HT1080 (cell line): ENCODE results near the gene CYSLTR2. TPM values are rescaled to one million over a fixed set of nuclear protein-coding genes. Genes with fewer than 3 reads are reported as not detected.
A peak's percentile ranks its signal among the peaks of the same experiment; 100 is the strongest.

Experiments used
- DNase-seq: peaks from one replicate; pipeline ENCODE4 v3.0.0-alpha.2; 2015; ENCODE audit warnings: low read depth
- polyA plus RNA-seq, 2 experiments: library from polyadenylated mRNA; depleted of rRNA; stranded (reverse); fragments of >200 nt; gene quantifications; 2 replicates each; pipeline ENCODE4 v1.2.3, GENCODE V29; 2015
- total RNA-seq: library from RNA; depleted of rRNA; stranded (reverse); fragments of >200 nt; shearing (Covaris generic); gene quantifications from 2 replicates; pipeline ENCODE4 v1.2.3, GENCODE V29; 2014; rRNA removed

Gene CYSLTR2, protein sequence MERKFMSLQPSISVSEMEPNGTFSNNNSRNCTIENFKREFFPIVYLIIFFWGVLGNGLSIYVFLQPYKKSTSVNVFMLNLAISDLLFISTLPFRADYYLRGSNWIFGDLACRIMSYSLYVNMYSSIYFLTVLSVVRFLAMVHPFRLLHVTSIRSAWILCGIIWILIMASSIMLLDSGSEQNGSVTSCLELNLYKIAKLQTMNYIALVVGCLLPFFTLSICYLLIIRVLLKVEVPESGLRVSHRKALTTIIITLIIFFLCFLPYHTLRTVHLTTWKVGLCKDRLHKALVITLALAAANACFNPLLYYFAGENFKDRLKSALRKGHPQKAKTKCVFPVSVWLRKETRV
- not detected in 2 replicates for total RNA-seq
- polyA plus RNA-seq (2015; cell fraction: cytosol; rRNA removed) = not detected in 2 replicates
- not detected in 2 replicates for polyA plus RNA-seq (2015; cell fraction: nucleus; rRNA removed)

DNA sequence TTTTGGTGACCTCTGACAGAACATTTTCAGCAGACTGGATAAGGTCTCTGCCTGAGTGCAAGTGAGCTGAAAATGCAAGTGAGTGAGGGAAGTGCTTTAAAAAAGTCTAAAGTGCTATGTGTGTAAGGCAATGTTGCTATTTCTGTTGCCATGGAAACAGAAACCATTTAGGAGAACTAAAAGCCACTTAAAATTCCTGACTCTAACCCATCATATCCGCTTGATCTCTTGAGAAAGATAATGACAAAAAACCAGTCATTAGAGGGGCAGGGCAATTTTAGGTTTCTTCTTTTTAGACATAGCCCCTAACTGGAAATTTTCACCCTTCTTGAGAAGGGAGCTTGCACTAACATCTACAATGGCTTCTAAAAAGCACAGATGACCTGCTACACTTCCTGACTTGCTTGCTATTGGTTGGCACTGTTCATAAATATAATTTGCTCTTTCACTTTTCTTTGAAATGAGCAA, at the start of gene CYSLTR2:
TSS of gene CYSLTR2 (plus strand) at position 458 of the 468 bp plus-strand sequence. CDS start 52,889 bp downstream, outside the sequence.
- peak; percentile 67 for DNase-seq

DNA sequence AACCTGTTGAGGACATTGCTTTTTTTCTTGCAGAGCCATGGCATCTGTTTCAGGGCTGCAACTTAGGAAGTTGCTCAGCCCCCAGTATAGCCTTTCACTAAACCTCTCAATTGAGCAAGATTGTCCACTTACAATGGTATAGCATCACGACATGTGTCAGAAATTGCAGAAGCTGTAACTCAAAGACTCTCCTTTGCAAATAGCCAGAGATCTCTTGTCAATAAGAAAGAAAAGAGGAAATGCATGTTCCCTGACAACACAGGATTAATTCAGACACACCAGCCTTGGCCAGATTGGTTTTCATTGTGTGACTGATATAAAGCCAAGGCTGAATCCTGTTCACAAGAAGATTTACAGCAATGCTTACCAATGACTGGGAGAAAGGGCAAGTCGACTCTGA, 38.7 kb upstream of the CYSLTR2 start:
- DNase-seq = no peak

DNA sequence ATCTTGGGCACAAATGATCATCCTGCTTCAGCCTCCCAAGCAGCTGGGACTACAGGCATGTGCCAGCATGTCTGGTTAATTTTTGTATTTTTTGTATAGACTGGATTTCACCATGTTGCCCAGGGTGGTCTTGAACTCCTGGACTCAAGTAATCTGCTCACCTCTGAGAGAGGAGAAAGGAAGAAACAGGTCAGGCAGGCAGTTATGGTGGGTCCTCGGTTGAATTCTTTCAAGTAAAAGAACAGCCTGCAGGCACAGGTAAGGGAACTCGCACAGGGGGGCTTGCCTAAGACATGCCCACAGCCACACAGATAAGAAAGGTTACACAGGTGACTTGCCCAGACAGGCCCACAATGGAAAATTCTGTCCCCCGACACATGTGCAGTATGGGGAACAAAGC, 34.8 kb upstream of the CYSLTR2 start:
- DNase-seq = no peak

DNA sequence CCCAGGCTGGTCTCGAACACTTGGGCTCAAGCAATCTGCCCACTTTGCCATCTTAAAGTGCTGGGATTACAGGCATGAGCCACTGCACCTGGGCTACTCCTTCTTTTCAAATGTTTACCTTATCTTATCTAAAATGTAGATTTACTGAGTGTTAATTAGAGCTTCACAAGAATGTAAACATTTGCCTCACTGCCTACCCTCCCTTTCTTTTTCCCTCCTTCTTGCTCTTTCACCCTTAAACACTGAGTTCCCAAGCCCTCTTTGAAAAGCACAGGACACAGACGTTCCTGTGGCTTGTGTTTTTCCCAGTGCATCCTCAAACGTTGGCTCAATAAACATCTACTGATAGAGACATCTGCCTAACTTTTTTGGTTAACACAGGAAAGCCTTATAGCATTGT, 32.7 kb upstream of the CYSLTR2 start:
- no peak for DNase-seq

DNA sequence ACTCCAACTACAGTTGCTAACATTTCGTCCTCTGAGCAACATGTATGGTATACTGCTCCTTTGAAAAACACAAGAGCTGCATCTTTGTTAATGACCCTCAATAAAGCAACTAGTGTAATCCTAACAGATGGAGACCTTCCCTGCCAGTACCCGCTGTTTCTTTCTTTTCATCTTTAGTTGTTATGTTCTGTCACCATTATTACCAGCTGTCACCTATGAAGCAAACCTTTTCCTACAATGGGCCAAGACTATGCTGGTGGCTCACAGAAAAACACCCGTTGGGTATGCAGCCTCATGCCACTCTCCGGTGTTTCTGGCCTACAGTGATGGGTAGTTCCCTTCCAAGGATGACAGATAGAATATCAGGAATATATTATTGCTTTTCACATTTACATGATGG, 29.7 kb upstream of the CYSLTR2 start:
- DNase-seq = no peak

DNA sequence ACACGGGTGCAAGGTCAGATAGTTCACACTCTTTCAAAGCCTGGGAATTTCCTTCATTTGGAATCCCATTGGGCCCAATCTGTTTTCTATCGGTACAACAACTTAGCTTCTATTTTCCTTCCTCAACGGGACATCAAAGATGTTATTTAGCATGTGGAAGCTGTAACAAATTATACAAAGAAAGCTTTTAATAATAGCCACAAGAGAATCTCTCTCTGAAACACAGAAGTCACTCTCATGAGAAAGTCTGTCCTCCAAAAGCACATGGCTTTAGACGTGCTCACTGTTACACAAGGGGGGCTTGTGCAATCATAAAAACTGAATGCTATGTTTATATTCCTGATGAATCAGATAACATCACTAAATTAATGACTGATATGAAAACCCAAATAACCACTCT, 28.9 kb upstream of the CYSLTR2 start:
- DNase-seq = no peak

DNA sequence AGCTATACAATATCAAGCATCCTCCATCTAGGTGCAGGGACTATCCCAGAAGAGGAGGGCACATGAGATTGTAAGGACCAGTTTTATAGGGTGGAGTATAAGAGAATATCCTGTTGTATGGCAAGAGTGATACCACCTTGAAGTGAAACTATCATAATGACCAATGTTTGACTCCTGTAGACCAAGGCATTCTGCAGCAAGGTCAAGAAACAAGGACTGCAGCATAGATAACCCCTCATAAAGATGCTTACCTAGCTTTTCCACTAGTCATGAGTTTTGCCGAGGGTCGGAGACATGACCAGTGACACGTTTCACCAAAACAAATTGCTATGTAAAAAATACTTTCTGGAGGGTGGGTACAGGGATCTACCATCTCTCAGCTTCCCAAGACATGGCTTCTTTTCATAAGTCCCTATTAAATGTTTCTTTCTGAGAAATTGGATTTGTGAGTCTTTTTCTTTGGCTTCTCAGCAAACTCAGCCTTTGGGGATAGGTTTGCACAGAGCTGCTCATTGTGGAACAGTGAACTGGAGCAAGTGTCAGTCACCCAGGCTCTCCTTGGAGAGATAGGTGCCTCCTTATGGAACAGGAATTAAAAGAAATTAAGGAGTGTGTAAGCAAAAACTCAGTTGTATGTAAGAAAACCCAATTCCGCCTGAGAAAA, 28.2 kb upstream of the CYSLTR2 start:
- DNase-seq = no peak

DNA sequence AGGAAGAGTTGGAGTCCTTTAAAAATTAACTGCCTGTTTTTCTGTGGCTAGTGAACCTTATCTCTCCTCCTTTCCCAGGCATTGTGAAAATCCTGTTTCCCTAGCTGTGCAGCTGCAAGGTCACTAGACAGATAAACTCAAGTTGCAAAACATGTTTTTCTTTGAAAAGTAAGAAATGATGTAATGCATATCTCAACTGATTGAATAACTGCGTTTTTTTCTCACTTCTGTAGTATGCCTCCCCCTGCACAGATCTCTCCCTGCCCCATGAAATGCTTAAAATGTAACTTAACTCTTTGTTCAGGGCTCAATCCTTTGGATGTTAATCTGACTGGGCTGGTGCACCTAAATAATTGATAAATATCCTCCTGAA, 27.7 kb upstream of the CYSLTR2 start:
- no peak for DNase-seq

DNA sequence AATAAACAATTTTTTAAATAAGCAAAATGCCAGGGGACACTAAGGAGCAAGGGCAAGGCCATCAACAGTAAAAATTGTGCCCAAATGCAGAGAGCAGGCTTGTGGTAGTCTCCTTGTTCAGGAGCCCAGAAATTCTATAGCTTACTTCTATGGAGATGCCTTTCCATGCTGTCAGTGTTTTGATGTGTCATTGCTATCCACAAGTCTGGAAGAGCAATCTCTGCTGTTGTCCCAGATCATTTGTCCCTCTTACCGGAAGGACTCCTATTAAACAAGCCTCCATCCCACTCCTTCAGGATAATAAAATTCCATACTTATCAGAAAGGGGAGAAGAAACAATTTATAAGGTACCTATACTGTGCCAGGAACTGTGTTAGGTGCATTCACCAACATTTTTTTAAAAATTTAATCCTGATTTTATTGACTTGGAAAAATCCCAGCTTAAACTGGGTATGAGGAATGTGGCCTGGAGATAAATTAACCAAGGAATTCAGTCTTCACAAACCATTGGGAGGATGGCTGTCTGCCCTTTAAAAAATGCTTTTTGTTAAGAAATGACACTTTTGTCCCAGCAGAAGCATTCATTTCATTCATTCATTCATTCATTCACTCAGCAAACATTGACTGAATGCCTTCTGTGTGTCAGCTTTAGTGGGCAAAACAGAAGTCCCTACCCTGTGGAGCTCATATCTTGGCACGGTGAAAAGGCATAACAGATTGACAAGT, 26.8 kb upstream of the CYSLTR2 start:
- DNase-seq = no peak

DNA sequence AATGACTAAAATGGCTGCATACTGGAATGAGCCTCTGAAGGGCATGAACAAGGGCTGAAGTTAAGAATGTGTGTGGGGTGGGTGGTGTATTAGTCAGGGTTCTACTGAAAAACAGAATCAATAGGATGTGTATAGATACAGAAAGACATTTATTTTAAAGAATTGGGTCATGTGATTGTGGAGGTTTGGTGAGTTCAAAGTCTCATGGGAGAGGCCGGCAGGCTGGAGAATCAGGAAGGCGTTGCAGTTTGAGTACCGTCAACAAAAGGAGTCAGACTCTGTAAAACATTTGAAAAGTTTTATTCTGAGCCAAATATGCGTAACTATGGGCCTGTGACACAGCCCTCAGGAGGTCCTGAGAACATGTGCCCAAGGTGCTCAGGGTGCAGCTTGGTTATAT, 24.5 kb upstream of the CYSLTR2 start:
- no peak for DNase-seq

DNA sequence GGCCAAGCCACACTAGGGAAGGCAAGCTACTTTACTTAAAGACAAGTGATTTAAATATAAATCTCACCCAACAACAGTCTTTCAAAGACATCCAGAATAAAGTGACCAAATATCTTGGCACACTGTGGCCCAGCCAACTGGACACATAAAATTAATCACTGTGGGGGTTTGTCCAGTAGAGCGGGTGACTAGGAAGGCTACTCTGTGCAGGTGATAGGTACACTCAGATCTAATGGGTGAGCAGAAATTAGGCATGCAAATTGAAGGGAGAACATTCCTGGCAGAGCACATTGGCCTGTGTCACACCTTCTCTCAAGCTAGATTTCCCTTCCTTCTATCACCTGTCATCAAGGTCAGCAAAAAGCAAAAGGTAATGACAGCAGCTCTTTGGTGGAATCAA, 23.4 kb upstream of the CYSLTR2 start:
- no peak for DNase-seq

DNA sequence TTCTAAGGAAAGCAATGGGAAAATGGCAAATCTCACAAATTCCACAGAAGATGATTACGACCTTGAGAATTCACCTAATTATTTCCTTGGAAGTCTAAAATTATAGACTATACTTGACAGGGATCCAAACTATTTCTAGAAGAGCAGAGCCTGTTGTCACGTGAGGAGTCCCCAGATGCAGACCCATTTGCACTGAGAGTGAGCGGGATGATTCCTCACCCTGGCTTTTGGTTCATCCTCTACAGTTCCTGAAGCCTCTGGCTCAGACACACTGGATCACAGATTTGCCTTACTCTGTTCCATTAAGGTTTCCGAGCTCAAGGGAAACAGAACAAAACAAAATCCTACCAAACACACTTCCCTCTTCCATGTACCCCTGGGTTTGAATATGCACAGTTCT, 23.0 kb upstream of the CYSLTR2 start:
- no peak for DNase-seq

DNA sequence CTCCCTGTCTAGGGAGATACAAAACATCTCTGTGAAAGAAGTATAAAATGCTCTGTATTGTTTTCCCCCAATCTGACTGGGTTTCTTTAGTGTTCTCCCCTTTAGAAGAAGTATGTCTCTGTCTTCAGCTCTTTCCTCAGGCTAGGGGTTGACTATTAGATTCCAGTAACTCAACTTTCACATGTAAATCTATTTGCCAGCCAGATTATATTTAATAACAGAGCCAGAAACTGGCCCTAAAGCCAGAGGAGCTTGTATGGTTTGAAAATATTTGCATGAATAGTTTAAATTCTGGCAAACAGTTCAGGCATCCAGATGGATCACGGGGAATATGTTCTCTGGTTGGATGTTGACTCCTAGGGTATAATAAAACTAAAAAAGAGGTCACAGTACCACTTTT, 22.3 kb upstream of the CYSLTR2 start:
- no peak for DNase-seq

DNA sequence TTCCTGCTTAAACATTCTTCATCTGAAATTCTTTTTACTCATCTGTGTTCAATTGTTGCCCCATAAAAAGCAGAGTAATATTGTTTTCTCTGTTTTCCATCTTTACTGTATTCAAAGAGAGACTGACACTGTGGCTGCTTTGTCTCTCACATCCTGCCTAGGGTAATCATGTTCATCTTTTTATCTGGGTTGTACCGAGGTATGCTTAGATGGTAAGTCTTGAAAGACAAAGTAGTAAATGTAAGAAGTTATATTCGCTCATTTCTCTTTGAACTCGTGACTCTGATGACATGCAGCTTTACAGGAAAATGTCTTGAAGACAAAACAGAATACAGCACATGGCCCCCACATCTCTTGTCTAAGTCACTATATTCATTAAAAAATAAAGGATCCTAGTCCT, 20.0 kb upstream of the CYSLTR2 start:
- DNase-seq = no peak

DNA sequence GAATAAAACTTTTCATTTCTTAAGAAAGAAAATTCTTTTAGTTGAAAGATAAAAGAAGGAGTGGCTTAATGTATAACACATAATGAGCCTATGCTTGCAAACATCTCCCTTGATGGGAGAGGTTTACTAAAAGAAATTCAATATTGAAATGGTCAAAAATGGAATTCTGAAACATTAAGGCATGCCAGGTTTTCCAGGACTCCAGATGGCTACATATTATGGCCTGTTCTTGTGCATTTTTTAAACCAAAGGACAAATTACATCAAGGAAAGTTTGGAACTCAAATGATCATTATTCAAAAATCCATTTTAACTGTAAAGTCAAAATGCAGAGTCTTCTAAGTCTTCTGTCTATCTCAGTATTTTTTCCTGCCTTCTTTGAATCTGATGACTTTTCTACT, 19.1 kb upstream of the CYSLTR2 start:
- no peak for DNase-seq

DNA sequence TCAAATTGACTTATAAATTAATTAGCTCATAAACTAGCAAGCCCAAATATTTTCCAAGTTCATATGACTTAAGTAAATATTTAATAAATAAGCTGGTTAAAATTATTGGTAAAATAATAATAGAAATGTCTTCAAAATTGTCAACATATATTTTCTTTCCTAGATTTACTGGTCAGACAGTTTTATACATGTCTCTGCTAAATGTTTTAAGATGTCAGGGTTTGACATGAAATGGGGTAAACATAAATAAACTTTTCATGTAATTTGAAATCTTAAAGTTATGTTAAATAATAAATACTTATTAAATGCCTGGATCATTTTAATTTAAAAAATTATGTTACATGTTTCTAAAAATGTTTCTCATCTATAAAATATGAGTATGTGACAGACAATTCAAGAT, 18.3 kb upstream of the CYSLTR2 start:
- DNase-seq = no peak

DNA sequence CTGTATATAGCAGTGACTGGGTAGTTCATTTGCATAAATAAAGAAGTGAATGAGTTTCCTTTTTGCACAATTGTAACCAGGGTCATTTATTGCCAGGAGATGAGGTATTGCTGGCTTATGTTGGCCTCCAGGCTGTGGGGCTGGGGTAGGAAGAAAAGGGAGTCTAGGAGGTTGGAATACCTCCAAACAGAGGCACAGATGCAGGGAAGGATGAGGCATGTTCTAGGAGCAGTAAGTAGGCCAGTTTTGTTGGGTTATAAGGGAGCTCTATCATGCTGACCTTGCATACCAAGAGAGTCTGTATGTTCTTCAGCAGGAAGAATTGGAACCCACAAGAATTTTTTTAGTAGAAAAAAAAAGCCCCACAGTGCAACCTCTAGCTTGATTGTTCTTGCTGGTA, 17.2 kb upstream of the CYSLTR2 start:
- DNase-seq = peak; percentile 39

DNA sequence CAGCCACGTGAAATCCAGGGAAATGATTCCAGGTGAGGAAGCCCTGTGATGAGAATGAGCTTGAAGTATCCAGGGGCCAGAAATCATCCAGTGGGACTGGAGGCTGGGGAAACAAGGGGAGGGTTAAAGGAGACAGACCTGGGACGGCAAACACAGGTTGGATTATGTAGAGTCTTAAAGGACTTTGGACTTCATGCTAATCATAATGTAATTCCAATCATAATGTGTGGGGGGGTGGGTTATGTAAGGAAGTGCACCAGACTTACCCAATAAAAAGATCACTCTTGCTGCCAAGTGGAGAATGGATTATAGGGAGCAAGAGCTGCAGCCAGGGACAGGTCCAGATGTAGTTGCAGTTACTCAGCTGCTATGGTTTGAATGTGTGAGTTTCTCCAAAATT, 16.1 kb upstream of the CYSLTR2 start:
- DNase-seq = no peak

DNA sequence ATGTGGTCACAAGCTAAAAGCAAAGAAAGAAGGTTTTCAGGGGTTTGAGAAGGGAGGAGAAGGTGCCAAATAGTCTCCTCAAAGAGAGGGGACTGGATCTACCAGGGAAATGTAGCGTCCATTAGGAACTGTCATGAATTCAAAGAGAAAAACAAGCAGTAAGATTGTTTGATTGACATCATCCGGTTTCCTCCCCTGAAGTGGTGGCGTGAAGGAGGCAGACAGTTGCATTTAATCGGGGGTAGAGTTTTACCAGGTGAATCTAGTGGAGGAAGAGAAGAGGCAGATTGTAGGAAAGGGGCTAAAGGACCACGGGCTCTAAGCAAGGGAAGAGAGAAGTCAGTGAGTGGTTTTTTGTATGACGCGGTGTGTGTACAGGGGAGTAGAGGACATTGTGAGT, 13.0 kb upstream of the CYSLTR2 start:
- DNase-seq = no peak

DNA sequence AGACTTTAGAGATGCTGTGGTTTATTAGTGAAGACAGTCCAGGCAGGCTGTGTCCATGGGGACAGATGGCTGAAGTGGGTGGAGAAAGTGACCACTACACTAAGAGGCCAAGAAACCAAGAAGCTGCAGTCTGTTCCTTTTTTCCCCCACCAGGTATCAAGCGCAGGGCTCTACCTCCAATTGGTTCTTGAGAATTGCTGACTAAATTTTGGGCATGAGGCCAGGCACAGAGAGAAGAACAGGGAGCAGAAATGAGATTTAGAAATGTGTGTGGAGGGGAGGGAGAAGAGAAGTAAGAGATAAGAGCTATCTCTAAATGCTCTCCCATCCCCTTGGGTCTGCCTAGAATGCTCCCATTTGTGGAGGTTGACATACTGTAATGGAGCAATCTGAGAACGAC, 12.3 kb upstream of the CYSLTR2 start:
- DNase-seq = no peak

DNA sequence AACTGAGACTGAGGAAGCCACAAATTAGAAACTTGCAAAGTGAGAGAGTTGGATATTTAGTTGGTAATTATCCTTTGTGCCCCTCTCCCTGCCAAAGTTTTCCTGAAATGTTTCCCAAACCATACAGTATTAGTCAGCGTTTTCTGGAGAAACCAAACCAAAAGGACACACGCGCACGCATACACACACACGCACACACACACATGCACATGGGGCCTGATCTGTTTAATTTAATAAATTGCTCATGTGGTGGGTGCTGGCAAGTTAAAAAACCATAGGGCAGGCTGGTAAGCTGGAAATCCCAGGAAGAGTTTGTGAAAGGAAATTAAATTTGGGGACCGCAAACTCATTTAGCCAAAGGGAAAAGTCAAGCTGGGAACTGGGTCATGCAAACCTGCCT, 11.7 kb upstream of the CYSLTR2 start:
- DNase-seq = no peak

DNA sequence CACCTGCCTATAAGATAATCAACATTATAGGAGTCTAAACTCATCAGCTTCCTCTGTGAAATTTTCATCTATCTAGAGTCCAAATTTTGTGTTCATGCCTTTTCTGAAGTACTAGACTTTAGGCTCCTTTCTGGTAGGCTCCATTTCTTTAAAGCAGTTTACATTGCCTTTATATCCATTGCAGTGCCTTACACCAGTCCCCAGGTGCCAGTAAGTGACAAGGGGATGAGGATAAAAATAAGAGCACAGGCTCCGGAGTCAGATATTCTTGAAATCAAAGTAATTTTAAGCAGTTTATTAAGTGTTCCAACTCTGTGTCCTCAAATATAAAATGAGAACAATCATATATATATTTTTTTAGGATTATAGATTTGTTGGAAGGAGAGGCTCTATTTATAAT, 10.6 kb upstream of the CYSLTR2 start:
- no peak for DNase-seq
